ENCODE measurements around the gene PTGER4.
"Not testable (repeated sequence)": the region's sequence is repeated elsewhere in the genome, so short reads cannot be mapped to it uniquely, and the experiment has no call there.

Gene PTGER4

DNA sequence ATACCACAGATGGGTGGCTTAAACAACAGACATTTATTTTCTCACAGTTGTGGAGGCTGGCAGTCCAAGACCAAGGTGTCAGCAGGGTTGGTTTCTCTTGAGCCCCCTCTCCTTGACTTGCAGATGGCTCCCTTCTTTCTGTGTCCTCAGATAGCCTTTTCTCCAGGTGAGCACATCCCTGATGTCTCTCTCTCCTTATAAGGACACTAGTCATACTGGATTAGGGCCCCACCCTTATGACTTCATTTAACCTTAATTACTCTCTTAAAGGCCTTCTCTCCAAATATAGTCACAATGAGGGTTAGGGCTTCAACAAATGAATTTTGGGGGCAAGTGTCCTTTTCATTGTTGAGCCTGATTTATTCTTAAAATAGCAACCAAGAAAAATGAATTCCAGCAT, 14.7 kb downstream of the PTGER4 start:
- no peak for DNase-seq

DNA sequence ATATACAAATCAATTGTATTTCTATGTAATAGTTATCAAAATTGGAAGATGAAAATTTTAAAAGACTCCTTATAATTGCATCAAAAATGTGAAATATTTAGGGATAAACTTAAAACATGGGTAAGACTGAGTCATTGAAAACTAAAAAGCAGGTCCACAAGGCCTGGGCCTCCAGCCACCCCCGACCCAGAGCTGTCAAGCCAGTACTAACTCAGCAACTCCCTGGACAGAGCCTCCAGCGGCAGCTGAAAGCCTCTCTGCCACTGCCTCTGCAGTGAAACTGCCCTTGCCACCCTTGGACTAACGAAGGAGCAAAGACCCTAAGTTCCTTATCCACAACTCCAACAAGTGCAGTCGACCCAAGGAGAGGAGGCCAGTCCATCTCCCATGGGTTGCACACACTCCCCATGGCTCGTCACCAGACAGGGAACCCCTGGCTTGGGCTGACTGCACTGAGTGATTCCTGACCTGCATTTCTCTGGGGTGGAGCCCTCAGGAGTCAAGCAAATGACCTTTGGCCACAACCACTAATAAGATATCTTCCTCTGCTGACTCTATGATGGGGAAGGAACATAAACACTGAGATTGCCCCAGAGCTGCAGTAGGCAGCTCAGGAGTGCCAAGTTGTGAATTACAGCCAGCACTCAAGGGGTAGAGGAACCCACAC, 20.5 kb downstream of the PTGER4 start:
- no peak for DNase-seq

DNA sequence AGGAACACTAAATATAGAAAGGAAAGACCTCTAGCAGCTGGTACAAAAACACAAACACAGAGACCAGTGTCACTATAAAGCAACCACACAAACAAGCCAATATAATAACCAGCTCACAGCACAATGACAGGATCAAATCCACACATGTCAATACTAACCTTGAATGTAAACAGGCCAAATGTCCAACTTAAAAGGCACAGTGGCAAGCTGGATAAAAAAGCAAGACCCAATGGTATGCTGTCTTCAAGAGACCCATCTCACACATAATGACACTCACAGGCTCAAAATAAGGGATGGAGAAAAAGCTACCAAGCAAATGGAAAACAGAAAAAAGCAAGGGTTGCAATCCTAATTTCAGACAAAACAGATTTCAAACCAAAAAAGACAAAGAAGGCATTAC, 22.3 kb downstream of the PTGER4 start:
- not testable (repeated sequence) for DNase-seq

DNA sequence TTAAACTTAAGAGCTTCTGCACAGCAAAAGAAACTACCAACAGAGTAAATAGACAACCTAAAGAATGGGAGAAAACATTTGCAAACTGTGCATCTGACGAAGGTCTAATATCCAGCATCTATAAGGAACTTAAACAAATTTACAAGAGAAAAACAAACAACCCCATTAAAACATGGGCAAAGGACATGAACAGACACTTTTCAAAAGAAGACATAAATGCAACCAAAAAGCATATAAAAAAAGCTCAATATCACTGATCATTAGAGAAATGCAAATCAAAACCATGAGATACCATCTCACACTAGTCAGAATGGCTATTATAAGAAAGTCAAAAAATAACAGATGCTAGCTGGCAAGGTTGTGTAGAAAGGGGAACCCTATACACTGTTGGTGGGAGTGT, 25.8 kb downstream of the PTGER4 start:
- DNase-seq = not testable (repeated sequence)

GRCh38 chr5:40710575-40710974, 30.9 kb downstream of the PTGER4 start:
- DNase-seq = not testable (repeated sequence)

- DNase-seq = no peak
These were observed 34.3 kb downstream of the PTGER4 start for GRCh38 chr5:40714001-40714400.

DNA sequence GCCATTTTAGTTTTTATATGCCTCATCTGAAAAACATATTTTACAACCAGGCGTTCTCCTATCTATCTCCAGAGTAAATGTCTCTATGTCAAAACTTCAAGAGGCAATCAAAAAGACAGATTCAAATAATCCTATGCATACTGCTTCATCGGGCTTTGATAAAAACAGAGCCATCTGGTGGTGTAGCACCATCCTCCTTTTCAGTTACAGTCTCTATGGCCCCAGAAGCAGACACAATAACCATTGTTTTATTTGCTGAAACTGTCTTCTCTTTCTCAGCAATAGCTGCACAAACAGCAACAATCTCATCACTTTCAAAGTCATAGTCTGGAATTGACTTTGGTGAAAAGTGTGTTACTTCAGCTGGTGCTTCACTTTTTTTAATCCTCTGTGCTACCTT, 36.3 kb downstream of the PTGER4 start:
- DNase-seq = no peak

DNA sequence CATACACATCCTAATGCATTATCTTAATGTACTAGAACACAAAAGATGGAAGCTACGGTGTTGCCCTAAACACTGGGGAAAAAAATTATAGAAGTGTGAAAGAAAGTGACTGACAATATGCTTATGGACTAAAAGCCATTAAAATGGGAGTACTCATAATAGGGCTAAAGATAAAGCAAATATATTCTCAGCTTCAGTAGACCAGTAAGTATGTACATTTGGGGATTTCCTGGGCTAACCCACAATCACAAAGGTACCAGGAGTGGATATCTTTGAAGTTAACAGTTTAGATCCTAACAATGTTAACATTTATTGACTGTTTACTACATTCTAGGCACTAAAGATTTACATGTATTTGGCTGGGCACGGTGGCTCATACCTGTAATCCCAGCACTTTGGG, 36.9 kb downstream of the PTGER4 start:
- DNase-seq = no peak

DNA sequence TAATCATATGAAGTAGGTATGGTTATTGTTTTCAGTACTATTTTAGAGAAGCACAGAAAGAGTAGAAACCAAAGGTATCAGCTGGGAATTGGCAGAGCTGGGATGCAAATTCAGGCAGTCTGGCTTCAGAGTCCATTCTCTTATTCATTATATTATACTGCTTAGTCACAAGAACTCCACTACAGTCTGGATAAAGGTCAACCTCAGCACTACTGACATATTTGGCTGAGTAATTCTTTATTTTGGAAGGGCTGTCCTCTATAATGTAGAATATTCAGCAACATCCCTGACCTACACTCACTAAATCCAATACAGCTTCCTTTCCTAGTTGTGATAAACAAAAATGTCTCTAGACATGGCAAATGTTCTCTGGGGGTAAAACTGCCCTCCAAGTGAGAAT, 37.6 kb downstream of the PTGER4 start:
- DNase-seq = no peak

- DNase-seq = no peak
These were observed 40.4 kb downstream of the PTGER4 start for GRCh38 chr5:40720069-40720468.

GRCh38 chr5:40722497-40722911, 42.8 kb downstream of the PTGER4 start:
- DNase-seq = not testable (repeated sequence)

DNA sequence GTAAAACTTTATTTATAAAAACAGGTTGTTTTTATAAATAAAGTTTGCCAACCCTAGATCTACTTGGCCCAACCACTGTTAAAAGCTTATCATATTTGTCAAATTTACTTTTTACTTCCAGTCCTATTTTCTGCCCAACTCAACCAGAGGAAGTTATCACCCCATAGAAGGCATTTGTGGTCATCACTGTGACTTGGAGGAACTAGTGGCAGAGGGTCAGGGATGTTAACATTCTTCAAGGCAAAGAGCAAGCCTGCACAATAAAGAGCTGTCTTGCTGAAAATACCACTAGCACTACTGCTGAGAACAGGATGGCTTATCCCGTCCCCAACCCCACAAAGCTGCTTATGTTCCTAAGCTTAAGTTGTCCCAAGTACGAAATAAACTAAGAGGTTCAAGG, 53.7 kb downstream of the PTGER4 start:
- no peak for DNase-seq

DNA sequence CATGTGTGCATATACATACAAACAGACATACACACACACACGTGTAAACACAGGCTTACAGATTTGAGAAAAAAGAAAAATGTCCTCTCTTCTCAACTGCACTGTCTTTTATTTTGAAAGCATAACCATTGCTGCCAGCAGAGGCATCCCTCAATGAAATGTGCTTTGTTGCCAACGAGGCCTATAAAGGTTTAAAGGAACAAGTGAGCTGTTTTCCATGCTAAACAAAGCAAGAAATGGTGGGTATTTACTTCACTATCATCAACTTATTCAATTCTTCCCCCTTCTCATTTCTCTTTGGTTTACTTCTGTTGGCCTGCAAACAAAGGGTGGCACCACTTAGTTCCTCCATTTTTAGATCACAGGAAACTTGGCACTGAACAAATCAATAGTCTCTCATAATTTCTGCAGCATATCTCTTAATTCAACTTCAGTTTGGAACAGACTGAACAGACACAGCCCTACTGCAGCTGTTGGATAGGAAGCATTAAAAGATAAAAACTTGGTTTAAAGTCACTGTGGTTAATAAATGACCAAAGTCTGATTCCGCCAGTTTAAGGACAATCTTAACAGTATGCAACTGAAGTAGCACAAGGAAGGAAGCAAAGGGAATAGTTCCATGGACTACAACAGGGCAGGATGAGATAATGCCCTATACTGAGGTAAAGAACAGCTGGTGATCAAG, 54.3 kb downstream of the PTGER4 start:
- DNase-seq = no peak

DNA sequence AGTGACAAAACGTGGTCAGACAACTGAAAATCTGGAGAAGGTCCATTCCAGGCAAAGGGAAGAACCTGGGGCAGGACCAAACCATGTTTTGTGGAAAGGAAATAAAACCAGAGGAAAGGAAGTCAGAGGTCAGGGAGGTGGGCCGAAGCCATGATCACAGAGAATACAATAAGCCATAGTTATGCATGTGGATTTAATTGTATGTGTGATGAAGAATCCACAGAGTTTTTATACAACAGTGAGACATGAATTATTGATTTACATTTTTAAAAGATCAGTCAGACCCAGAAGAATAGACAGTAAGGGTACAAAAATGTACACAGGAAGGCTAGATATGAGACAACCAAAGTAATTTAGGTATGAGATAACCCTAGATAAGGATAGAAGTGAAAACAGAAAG, 55.3 kb downstream of the PTGER4 start:
- DNase-seq = no peak

DNA sequence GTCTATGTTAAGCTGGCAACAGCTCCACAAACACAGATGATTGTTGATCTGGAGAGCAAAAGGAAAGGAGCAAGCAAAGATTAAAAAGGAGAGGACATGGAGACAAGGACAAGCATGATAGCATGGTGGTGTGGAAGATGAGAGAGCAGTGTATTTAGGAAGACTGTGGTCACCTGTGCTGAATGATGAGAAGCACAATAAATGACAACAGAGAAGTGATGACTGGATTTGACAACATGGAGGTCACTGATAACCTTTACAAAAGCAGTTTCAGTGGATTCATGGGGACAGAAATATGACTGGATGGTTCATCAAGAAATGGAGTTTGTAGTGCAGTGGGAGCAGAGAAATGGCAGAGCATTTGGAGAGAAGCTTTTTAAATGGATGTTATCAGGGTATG, 55.9 kb downstream of the PTGER4 start:
- no peak for DNase-seq

DNA sequence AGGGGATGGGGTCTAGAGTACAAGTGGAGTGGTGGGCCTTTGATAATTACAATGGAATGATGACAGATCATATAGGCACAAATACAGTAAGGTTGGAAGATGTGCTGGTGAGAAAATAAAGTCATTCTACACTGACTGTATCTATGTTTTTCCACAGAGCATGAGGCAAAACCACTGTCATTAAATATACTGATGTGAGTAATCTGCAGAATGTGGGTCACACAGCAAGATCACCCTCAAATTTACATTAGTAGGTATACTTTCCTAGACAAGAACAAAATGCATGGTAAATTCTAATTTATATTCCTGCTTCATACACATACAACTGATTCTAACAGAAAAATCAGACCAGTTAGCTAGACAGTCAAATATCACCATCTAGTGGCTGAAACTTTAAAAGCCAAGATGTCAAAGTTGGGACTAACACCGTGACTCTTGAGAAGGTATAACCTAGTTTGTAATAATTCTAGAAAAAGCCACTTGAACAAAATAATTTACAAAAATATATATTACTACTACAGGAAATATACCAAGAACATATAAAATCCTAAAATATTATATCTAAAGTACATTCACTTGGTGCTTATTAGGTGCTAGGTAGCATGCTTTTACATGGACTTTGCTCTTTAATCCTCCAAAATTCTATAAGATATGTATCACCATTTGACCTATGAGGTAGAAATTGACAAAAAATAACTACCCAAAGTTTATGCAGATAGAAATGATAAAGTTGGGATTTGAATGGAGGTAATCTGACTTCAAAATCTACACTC, 56.6 kb downstream of the PTGER4 start:
- peak; percentile 84 for DNase-seq

DNA sequence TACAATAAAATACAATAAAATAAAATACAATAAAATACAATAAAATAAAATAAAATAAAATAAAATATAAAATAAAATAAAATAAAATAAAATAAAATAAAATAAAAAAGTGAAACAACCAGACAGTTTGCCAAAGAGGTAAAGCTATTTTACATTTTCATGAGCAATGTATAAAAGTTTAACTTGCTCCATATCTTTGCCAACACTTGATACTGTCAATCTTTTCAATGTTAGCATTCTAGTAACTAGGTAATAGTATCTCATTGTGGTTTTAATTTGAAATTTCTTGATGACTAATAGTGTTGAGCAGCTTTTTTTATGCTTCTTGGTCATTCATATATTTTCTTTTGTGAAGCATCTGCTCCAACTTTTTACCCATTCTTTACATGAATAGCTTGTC, 58.8 kb downstream of the PTGER4 start:
- no peak for DNase-seq

Measured in eye (tissue), 1 donor.